Measurements from ENCODE around the gene TNS4.
A peak's percentile ranks its signal among the peaks of the same experiment; 100 is the strongest.

TNS4 gene

DNA sequence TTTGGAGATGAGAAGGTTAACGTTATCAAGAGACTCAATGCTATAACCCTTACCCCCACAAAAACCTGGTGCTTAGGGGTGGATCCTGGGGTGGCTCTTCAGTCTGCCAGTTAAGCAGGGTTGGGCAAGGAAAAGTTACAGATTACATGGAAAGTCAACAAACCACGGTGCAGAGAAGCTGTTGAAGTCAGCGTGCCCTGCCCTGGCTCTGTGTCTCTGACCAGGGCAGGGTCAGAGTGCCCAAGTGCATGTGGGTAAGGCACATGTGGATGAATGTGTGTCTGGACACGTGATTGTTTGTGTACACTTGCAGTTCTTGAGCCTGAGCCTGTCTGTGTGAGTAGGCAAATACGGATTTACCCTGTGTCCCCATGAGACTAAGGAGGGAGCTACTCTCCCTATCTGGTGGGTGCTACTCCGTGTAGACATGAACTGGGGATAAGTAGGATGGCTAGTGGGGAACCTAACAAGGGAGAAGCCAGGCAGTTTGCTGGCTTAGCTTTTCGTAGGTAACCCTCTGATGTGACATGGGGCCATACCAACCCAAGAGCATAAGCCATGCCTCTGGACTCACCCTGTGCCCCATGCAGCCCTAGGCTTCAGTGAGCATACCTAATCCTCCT is 52.7 kb downstream of the TNS4 start:
- peaks cover 0 to 24% (median 19%) of the 10 kb centered on the region in 5 donors for H3K36me3 ChIP-seq (ENCODE audit: control insufficient read depth in 5 of 5, insufficient read depth in 5 of 5, low read length in 5 of 5)
- H3K27ac ChIP-seq (ENCODE audit: low read depth, low read length), result peak overlapping the region; percentile 94
- H3K4me3 ChIP-seq (ENCODE audit: low read depth in 1 of 5, low read length in 5 of 5), result peak overlapping the region in 4 of 5 donors; percentile 64 to 95 (median 80)
- H3K4me1 ChIP-seq (ENCODE audit: control insufficient read depth in 5 of 5, insufficient read depth in 5 of 5, low read length in 5 of 5), result peaks cover 33 to 98% (median 93%) of the 10 kb centered on the region in 5 donors
- H3K27me3 ChIP-seq (ENCODE audit: control insufficient read depth in 5 of 5, insufficient read depth in 4 of 5, low read length in 5 of 5), result no peaks in the 10 kb centered on the region
- peak overlapping the region in 4 of 5 donors; percentile 57 to 68 (median 60) for H3K9ac ChIP-seq (ENCODE audit: low read length in 5 of 5)
- no peaks in the 10 kb centered on the region for H3K9me3 ChIP-seq (ENCODE audit: control insufficient read depth in 5 of 5, low read length in 5 of 5)

DNA sequence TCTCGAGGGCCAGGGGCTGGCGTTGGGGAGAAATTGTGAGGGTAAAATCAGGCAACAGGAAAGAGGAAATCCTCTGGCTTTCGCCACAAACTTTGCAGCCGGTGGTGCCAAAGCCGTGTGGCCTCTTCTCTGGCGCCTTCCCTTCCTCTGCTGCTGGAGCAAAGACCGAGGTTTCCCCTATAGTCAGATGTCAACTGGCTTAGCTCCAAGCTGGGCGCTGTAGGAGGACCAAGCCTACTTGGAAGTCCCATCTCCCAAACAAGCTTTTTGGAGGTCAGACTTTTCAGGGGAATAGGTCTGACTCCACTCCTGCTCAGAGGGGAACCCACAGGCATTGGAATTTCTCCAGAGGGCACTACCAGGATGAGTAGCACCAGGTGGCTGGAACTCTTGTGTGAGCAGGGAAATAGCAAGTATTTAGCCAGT is 53.2 kb downstream of the TNS4 start:
- H3K4me3 ChIP-seq (ENCODE audit: low read depth in 1 of 5, low read length in 5 of 5), result peak overlapping the region; percentile 23 to 95 (median 66)

DNA sequence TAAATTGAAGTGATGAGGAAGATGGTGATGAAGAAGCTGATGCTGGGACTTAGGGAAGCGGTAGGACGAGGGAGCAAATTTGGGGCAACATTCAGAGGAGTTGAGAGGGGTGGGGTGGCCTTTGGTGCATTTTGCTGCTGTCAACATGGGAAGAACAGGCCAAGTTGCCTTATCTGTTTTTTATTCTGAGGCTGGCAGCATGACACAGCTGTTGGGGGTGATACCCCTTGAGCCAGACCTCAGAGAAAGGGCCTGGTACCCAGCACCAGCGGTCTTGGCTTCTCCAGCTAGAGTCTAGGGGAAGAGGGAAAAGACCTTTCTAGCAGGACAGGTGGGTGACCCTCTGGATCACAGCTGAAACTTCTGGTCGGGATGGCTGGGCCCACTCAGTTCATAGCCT is 53.6 kb downstream of the TNS4 start:
- Histone ChIP-seq H3K9me3 (ENCODE audit: control insufficient read depth in 5 of 5, low read length in 5 of 5) (no peaks in the 10 kb centered on the region), H3K9ac (ENCODE audit: low read length in 5 of 5) (peak overlapping the region in 4 of 5 donors; percentile 23 to 68 (median 60)), H3K27me3 (ENCODE audit: control insufficient read depth in 5 of 5, insufficient read depth in 4 of 5, low read length in 5 of 5) (no peaks in the 10 kb centered on the region), H3K27ac (ENCODE audit: low read depth, low read length) (peak overlapping the region; percentile 94), H3K4me1 (ENCODE audit: control insufficient read depth in 5 of 5, insufficient read depth in 5 of 5, low read length in 5 of 5) (peaks cover 33 to 91% (median 89%) of the 10 kb centered on the region in 5 donors), H3K36me3 (ENCODE audit: control insufficient read depth in 5 of 5, insufficient read depth in 5 of 5, low read length in 5 of 5) (peaks cover 0 to 15% (median 10%) of the 10 kb centered on the region in 5 donors), H3K4me3 (ENCODE audit: low read depth in 1 of 5, low read length in 5 of 5) (peak overlapping the region; percentile 23 to 95 (median 66))

More for the DNA sequence above, 53.2 kb downstream of the TNS4 start:
- Histone ChIP-seq H3K4me1 (ENCODE audit: control insufficient read depth in 5 of 5, insufficient read depth in 5 of 5, low read length in 5 of 5) (peaks cover 33 to 93% (median 90%) of the 10 kb centered on the region in 5 donors), H3K9ac (ENCODE audit: low read length in 5 of 5) (peak overlapping the region; percentile 23 to 68 (median 58)), H3K9me3 (ENCODE audit: control insufficient read depth in 5 of 5, low read length in 5 of 5) (no peaks in the 10 kb centered on the region), H3K27ac (ENCODE audit: low read depth, low read length) (peak overlapping the region; percentile 94), H3K27me3 (ENCODE audit: control insufficient read depth in 5 of 5, insufficient read depth in 4 of 5, low read length in 5 of 5) (no peaks in the 10 kb centered on the region), H3K36me3 (ENCODE audit: control insufficient read depth in 5 of 5, insufficient read depth in 5 of 5, low read length in 5 of 5) (peaks cover 0 to 19% (median 14%) of the 10 kb centered on the region in 5 donors)

GRCh38 chr17:40447148-40447644 is 54.2 kb downstream of the TNS4 start:
- H3K9me3 ChIP-seq (ENCODE audit: control insufficient read depth in 5 of 5, low read length in 5 of 5), result no peaks in the 10 kb centered on the region
- peaks cover 0 to 11% (median 6%) of the 10 kb centered on the region in 5 donors for H3K36me3 ChIP-seq (ENCODE audit: control insufficient read depth in 5 of 5, insufficient read depth in 5 of 5, low read length in 5 of 5)
- peak overlapping the region; percentile 94 for H3K27ac ChIP-seq (ENCODE audit: low read depth, low read length)
- peaks cover 34 to 91% (median 89%) of the 10 kb centered on the region in 5 donors for H3K4me1 ChIP-seq (ENCODE audit: control insufficient read depth in 5 of 5, insufficient read depth in 5 of 5, low read length in 5 of 5)
- no peaks in the 10 kb centered on the region for H3K27me3 ChIP-seq (ENCODE audit: control insufficient read depth in 5 of 5, insufficient read depth in 4 of 5, low read length in 5 of 5)
- peak overlapping the region; percentile 23 to 95 (median 66) for H3K4me3 ChIP-seq (ENCODE audit: low read depth in 1 of 5, low read length in 5 of 5)
- H3K9ac ChIP-seq (ENCODE audit: low read length in 5 of 5), result peak overlapping the region in 3 of 5 donors; percentile 0 to 68 (median 62)

GRCh38 chr17:40445751-40446468 is 55.5 kb downstream of the TNS4 start:
- H3K4me1 ChIP-seq (ENCODE audit: control insufficient read depth in 5 of 5, insufficient read depth in 5 of 5, low read length in 5 of 5), result peaks cover 24 to 83% (median 77%) of the 10 kb centered on the region in 5 donors
- H3K27me3 ChIP-seq (ENCODE audit: control insufficient read depth in 5 of 5, insufficient read depth in 4 of 5, low read length in 5 of 5), result no peaks in the 10 kb centered on the region
- peak overlapping the region; percentile 94 for H3K27ac ChIP-seq (ENCODE audit: low read depth, low read length)
- H3K36me3 ChIP-seq (ENCODE audit: control insufficient read depth in 5 of 5, insufficient read depth in 5 of 5, low read length in 5 of 5), result peaks cover 0 to 9% (median 6%) of the 10 kb centered on the region in 5 donors
- H3K4me3 ChIP-seq (ENCODE audit: low read depth in 1 of 5, low read length in 5 of 5), result peak overlapping the region; percentile 80 to 98 (median 93)
- H3K9me3 ChIP-seq (ENCODE audit: control insufficient read depth in 5 of 5, low read length in 5 of 5), result no peaks in the 10 kb centered on the region
- peak overlapping the region; percentile 79 to 99 (median 84) for H3K9ac ChIP-seq (ENCODE audit: low read length in 5 of 5)

DNA sequence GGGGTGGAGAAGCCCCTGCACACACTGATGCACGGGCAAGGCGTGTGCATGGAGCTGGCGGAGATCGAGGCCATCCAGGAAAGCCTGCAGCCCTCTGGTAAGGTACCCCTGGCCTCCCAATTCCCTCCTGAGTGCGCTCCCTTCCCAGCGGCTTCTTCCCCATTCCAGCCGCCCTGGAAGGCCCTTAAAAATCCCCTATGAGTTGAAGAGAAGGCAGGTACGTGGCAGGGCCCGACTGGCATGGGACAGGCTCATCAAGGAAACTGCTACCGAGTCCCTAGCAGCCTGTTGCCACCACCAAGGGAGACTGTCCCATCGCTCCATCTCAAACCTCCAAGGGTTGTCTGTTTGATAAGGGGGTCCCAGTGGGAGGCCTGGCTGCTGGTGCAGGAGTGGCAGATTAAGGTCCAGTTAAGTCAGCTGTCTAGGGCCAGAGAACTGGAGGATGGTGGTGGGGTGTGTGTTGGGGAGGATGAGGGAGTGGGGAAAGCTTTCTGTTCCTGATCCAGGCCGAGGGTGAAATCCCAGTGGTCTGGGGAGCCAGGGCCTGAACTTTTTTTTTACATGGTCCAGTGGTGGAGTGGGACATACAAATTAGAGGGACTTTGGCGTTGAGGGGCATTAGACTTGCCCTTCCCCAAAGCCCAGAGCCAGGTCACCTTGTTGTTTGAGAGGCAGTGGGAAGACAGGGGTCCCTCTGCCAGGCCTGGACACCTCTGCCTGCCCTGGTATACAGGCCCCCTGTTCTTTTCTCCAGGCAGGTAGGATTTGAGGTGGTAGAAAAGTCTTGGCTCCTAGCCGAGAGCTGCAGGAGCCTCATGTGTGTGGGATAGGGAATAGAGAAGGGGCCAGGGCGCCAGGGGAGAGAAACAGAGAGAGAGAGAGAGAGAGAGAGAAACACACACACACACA is 57.2 kb downstream of the TNS4 start:
- Histone ChIP-seq H3K9me3 (ENCODE audit: control insufficient read depth in 5 of 5, low read length in 5 of 5) (no peaks in the 10 kb centered on the region), H3K36me3 (ENCODE audit: control insufficient read depth in 5 of 5, insufficient read depth in 5 of 5, low read length in 5 of 5) (peaks cover 0 to 9% (median 6%) of the 10 kb centered on the region in 5 donors), H3K27ac (ENCODE audit: low read depth, low read length) (peak overlapping the region; percentile 94), H3K27me3 (ENCODE audit: control insufficient read depth in 5 of 5, insufficient read depth in 4 of 5, low read length in 5 of 5) (no peaks in the 10 kb centered on the region), H3K4me3 (ENCODE audit: low read depth in 1 of 5, low read length in 5 of 5) (peak overlapping the region; percentile 80 to 98 (median 93)), H3K9ac (ENCODE audit: low read length in 5 of 5) (peak overlapping the region; percentile 79 to 99 (median 84)), H3K4me1 (ENCODE audit: control insufficient read depth in 5 of 5, insufficient read depth in 5 of 5, low read length in 5 of 5) (peaks cover 16 to 69% (median 62%) of the 10 kb centered on the region in 5 donors)

GRCh38 chr17:40443196-40443987 is 58.0 kb downstream of the TNS4 start, which contains the start of gene IGFBP4:
IGFBP4 (plus strand) TSS chr17:40443450; CDS start chr17:40443736, 286 bp downstream.
- H3K4me3 ChIP-seq (ENCODE audit: low read depth in 1 of 5, low read length in 5 of 5), result peak within 1 kb of the TSS; percentile 80 to 98 (median 93)
- H3K36me3 ChIP-seq (ENCODE audit: control insufficient read depth in 5 of 5, insufficient read depth in 5 of 5, low read length in 5 of 5), result peaks cover 0 to 6% (median 3%) of the 10 kb centered on the region in 5 donors
- H3K9me3 ChIP-seq (ENCODE audit: control insufficient read depth in 5 of 5, low read length in 5 of 5), result no peaks in the 10 kb centered on the region
- H3K27ac ChIP-seq (ENCODE audit: low read depth, low read length), result peak within 1 kb of the TSS; percentile 94
- H3K27me3 ChIP-seq (ENCODE audit: control insufficient read depth in 5 of 5, insufficient read depth in 4 of 5, low read length in 5 of 5), result no peaks in the 10 kb centered on the region
- H3K4me1 ChIP-seq (ENCODE audit: control insufficient read depth in 5 of 5, insufficient read depth in 5 of 5, low read length in 5 of 5), result peaks cover 10 to 60% (median 54%) of the 10 kb centered on the region in 5 donors
- H3K9ac ChIP-seq (ENCODE audit: low read length in 5 of 5), result peak within 1 kb of the TSS; percentile 79 to 99 (median 84)

DNA sequence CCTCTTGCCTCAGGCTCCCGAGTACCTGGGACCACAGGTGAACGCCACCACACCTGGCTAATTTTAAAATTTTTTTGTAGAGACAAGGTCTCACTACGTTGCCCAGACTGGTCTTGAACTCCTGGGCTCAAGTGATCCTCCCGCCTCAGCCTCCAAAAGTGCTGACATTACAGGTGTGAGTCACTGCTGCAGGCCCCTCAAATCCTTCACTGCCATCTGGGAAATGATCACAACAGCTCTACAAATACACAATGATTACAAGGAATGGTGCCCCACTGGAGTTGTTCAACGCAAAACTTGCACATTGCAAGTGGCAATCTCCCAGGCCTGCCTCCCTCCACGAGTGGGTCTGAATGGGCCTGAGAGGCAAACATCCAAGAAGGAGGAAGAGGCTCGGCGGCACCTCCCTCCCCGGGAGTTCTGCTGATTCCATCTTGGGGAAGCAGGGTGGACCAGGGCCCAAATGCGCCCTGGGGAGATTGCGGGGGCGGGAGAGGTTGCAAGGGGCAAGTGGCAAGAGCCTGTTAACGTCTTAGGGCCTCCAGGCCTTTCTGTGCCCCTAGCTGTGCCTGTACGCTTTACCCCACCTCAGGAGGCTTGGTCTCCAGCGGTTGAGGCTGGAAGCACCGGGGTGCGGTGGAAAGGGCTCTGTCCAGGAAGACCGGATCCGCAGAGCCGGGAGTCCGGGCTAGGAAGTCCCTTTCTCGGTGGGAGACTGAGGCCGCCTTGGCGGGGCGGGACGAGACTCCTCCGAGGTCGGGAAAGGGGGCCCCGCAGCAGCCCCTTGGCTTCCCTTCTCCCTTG is 58.8 kb downstream of the TNS4 start:
- Histone ChIP-seq H3K27me3 (ENCODE audit: control insufficient read depth in 5 of 5, insufficient read depth in 4 of 5, low read length in 5 of 5) (no peaks in the 10 kb centered on the region), H3K9me3 (ENCODE audit: control insufficient read depth in 5 of 5, low read length in 5 of 5) (no peaks in the 10 kb centered on the region), H3K27ac (ENCODE audit: low read depth, low read length) (peak overlapping the region; percentile 89), H3K36me3 (ENCODE audit: control insufficient read depth in 5 of 5, insufficient read depth in 5 of 5, low read length in 5 of 5) (peaks cover 0 to 6% (median 2%) of the 10 kb centered on the region in 5 donors), H3K4me3 (ENCODE audit: low read depth in 1 of 5, low read length in 5 of 5) (peak overlapping the region; percentile 42 to 98 (median 71)), H3K4me1 (ENCODE audit: control insufficient read depth in 5 of 5, insufficient read depth in 5 of 5, low read length in 5 of 5) (peaks cover 6 to 55% (median 48%) of the 10 kb centered on the region in 5 donors), H3K9ac (ENCODE audit: low read length in 5 of 5) (peak overlapping the region; percentile 19 to 74 (median 73))
